B cell (primary cell): ENCODE results near the gene TUSC7. TPM values are rescaled to one million over a fixed set of nuclear protein-coding genes. Genes with fewer than 3 reads are reported as not detected.

Experiments used
- ATAC-seq: fragments of 200-7000 bp; cut with Tn5 transposase; one replicate; pipeline ENCODE4 v1.10.0; 2021; ENCODE audit warnings: low read depth, mild to moderate bottlenecking, moderate number of reproducible peaks, moderate library complexity
- CTCF ChIA-PET: fragments of 350-600 bp; sonication (Branson Sonifier 250); formaldehyde crosslinking; loops from one replicate; lab custom pipeline; 2021; ENCODE audit warnings: antibody characterized with exemption, inconsistent platforms; lab: Charles Lee
- POLR2A ChIA-PET: fragments of 350-600 bp; sonication (Branson Sonifier 250); formaldehyde crosslinking; loops from one replicate; lab custom pipeline; 2021; ENCODE audit warnings: antibody characterized with exemption; lab: Charles Lee
- DNase-seq: peaks from one replicate; pipeline ENCODE4 v3.0.0; 2013
- H2AFZ ChIP-seq: 2 replicates; pipeline ENCODE4 v1.6.1; 2012; ENCODE audit warnings: mild to moderate bottlenecking, low read depth, low read length; ENCODE audit not compliant: insufficient read depth, poor library complexity, severe bottlenecking
- H3K27ac ChIP-seq, 2 donors: 1 replicate in 1 of 2; 2 replicates in 1 of 2; pipeline ENCODE4 v1.5.1; 2012 to 2013; ENCODE audit warnings: low read length in 2 of 2, mild to moderate bottlenecking in 2 of 2, moderate library complexity in 1 of 2
- H3K27me3 ChIP-seq, 4 experiments: fragments of 200-600 bp in 1 of 4; sonication (generic) in 1 of 4; replicated peaks in 1 of 4; 1 replicate in 2 of 4; 2 replicates in 2 of 4; pipeline versions ENCODE4 v1.6.1 to v1.7.0; 2013 to 2016; ENCODE audit warnings: low read length in 3 of 4, mild to moderate bottlenecking in 2 of 4, mixed read lengths in 1 of 4, moderate library complexity in 1 of 4; ENCODE audit not compliant: insufficient read depth in 4 of 4, control insufficient read depth in 3 of 4; ENCODE audit errors: control extremely low read depth in 1 of 4
- H3K36me3 ChIP-seq, 2 experiments: replicated peaks in 1 of 2; 1 replicate in 1 of 2; 2 replicates in 1 of 2; pipeline versions ENCODE4 v1.6.1 to v1.7.1; 2013; ENCODE audit warnings: low read length in 1 of 2; ENCODE audit not compliant: insufficient read depth in 2 of 2, control insufficient read depth in 1 of 2; ENCODE audit errors: control extremely low read depth in 1 of 2, extremely low read depth in 1 of 2
- H3K4me1 ChIP-seq, 2 donors: fragments of 200-600 bp in 1 of 2; sonication (generic) in 1 of 2; 1 replicate in 1 of 2; 2 replicates in 1 of 2; pipeline versions ENCODE4 v1.5.1 to v1.6.1; 2013 to 2017; ENCODE audit warnings: low read length in 2 of 2; ENCODE audit not compliant: control insufficient read depth in 2 of 2, insufficient read depth in 2 of 2
- H3K4me2 ChIP-seq: replicated peaks from 2 replicates; pipeline ENCODE3; 2012; ENCODE audit warnings: mild to moderate bottlenecking, low read depth, low read length; ENCODE audit not compliant: poor library complexity, severe bottlenecking
- H3K4me3 ChIP-seq, 5 experiments: fragments of 200-600 bp in 1 of 5; sonication (generic) in 1 of 5; 1 replicate in 3 of 5; 2 replicates in 2 of 5; pipeline versions ENCODE4 v1.5.1 to v1.7.0; 2011 to 2016; ENCODE audit warnings: low read length in 4 of 5, mild to moderate bottlenecking in 4 of 5, low read depth in 2 of 5, control low read depth in 1 of 5, moderate library complexity in 1 of 5; ENCODE audit not compliant: insufficient read depth in 1 of 5; ENCODE audit errors: control extremely low read depth in 1 of 5, extremely low read depth in 1 of 5
- H3K79me2 ChIP-seq: fragments of 200-600 bp; sonication (generic); one replicate; pipeline ENCODE4 v1.6.0; 2016; ENCODE audit warnings: low read length; ENCODE audit not compliant: control insufficient read depth, insufficient read depth
- H3K9ac ChIP-seq: fragments of 200-600 bp; sonication (generic); 2 replicates; pipeline ENCODE4 v1.6.1; 2017; ENCODE audit warnings: mild to moderate bottlenecking, low read length, moderate library complexity
- H3K9me3 ChIP-seq, 3 donors: one replicate each; pipeline versions ENCODE4 v1.6.1 to v1.7.1; 2013; ENCODE audit warnings: low read length in 2 of 3; ENCODE audit not compliant: control insufficient read depth in 2 of 3, insufficient read depth in 1 of 3; ENCODE audit errors: control extremely low read depth in 1 of 3
- H4K20me1 ChIP-seq: 2 replicates; pipeline ENCODE4 v1.6.0; 2012; ENCODE audit warnings: mild to moderate bottlenecking, low read length; ENCODE audit not compliant: insufficient read depth, control insufficient read depth, poor library complexity, severe bottlenecking
- H3K27ac Mint-ChIP-seq: one replicate; pipeline ENCODE4 v1.8.0; 2021; ENCODE audit warnings: mixed read lengths
- H3K27me3 Mint-ChIP-seq: one replicate; pipeline ENCODE4 v1.8.0; 2021; ENCODE audit warnings: mixed read lengths
- H3K4me1 Mint-ChIP-seq: one replicate; pipeline ENCODE4 v1.8.0; 2021; ENCODE audit warnings: mixed read lengths
- H3K4me3 Mint-ChIP-seq: one replicate; pipeline ENCODE4 v1.8.0; 2021; ENCODE audit warnings: mixed read lengths
- H3K9me3 Mint-ChIP-seq: one replicate; pipeline ENCODE4 v1.8.0; 2022; ENCODE audit warnings: mixed read lengths; ENCODE audit not compliant: insufficient read depth
- EZH2 ChIP-seq: IDR thresholded peaks from 2 replicates; pipeline ENCODE4 v1.6.1; 2012; ENCODE audit warnings: borderline replicate concordance, low read depth, mild to moderate bottlenecking, moderate library complexity, low read length; ENCODE audit not compliant: insufficient read depth, poor library complexity, severe bottlenecking
- WGBS: methylation state at CpG from one replicate; pipeline ENCODE4 v1.1.5; 2013; ENCODE audit warnings: missing lambda C conversion rate; ENCODE audit not compliant: insufficient coverage; 5-methylcytosine and 5-hydroxymethylcytosine counted together
- intact Hi-C: fragments of 100-400 bp; cut with micrococcal nuclease; formaldehyde crosslinking; loops from one replicate; pipeline ENCODE4 v1.10.0; 2022
- polyA plus RNA-seq: library from polyadenylated mRNA; depleted of rRNA; stranded (reverse); fragments of >200 nt; gene quantifications from 2 replicates; pipeline ENCODE4 v1.2.3, GENCODE V29; 2012
- total RNA-seq, 2 donors: library from RNA; stranded (reverse); fragments of 120-200 nt in 1 of 2; gene quantifications; 1 replicate in 1 of 2; 2 replicates in 1 of 2; pipeline versions ENCODE4 v1.2.3 to v1.2.4, GENCODE V29; 2013 to 2022
- TF ChIP-seq, protein P1 (sequence below): fragments of 200-600 bp; IDR thresholded peaks from one replicate; pipeline ENCODE4 v1.8.0; 2022; ENCODE audit warnings: antibody characterized with exemption, mild to moderate bottlenecking

Gene TUSC7
- total and polyA plus RNA-seq, 2 donors (not counting 1 experiment from before 2014, with no cell fraction given): not detected

DNA sequence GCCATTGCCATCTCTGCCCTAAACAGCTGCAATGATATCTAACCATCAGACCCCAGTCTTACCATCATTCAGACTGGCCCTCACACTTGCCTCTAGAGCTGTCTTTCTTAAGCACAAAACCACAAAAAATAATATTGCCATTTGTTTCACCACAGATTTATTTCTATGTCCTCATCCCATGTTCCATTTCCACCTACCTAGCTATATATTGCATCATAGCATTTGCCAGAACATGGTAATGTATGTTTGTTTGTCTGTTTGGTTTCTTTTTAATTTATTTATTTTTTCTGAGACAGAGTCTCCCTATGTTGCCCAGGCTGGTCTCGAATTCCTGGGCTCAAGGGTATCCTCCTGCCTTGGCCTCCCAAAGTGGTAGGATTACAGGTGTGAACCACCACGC lies 18.5 kb upstream of the TUSC7 start:
- Histone ChIP-seq H3K27me3 (no peaks in the 10 kb centered on the region), H3K9ac (no peak overlapping the region), H3K36me3 (no peaks in the 10 kb centered on the region), H3K4me3 (no peak overlapping the region), H3K9me3 (no peaks in the 10 kb centered on the region), H3K4me2 (no peak overlapping the region), H3K4me1 (no peaks in the 10 kb centered on the region), H3K27ac (no peak overlapping the region), H4K20me1 (no peaks in the 10 kb centered on the region), H2AFZ (no peak overlapping the region), H3K79me2 (no peaks in the 10 kb centered on the region)
- DNase-seq: no peak
- WGBS: no CpG with 5 or more reads among the region's 2 CpGs
- no peak for TF ChIP-seq EZH2
- TF ChIP-seq, protein P1, sequence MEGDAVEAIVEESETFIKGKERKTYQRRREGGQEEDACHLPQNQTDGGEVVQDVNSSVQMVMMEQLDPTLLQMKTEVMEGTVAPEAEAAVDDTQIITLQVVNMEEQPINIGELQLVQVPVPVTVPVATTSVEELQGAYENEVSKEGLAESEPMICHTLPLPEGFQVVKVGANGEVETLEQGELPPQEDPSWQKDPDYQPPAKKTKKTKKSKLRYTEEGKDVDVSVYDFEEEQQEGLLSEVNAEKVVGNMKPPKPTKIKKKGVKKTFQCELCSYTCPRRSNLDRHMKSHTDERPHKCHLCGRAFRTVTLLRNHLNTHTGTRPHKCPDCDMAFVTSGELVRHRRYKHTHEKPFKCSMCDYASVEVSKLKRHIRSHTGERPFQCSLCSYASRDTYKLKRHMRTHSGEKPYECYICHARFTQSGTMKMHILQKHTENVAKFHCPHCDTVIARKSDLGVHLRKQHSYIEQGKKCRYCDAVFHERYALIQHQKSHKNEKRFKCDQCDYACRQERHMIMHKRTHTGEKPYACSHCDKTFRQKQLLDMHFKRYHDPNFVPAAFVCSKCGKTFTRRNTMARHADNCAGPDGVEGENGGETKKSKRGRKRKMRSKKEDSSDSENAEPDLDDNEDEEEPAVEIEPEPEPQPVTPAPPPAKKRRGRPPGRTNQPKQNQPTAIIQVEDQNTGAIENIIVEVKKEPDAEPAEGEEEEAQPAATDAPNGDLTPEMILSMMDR: no peak
- Mint-ChIP-seq H3K4me3 (no peak overlapping the region), H3K9me3 (no peaks in the 10 kb centered on the region), H3K27me3 (no peaks in the 10 kb centered on the region), H3K4me1 (no peaks in the 10 kb centered on the region), H3K27ac (no peak overlapping the region)
- intact Hi-C loops: no loop called here
- CTCF ChIA-PET: no interaction called here
- POLR2A ChIA-PET: no interaction called here
- no peak for ATAC-seq

DNA sequence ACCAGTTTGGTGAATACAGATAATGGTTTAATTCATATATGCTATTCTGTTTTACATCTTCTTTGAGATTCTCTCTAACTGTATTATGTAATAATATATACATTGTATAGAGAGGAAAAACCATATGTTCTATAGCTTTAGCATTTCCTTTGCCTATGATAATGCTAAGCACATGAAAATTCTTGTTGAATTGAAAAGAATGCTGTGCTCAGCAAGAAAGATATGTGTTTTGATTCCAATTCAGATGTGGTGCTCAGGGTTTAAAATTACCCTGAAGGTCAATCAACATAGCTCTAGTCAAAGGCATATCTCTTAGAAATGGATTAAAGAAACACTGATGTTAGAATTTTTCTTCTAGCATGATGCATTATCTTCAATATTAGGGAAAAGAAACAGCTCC lies 8.5 kb upstream of the TUSC7 start:
- Histone ChIP-seq H3K9ac (no peak overlapping the region), H3K79me2 (no peaks in the 10 kb centered on the region), H4K20me1 (no peaks in the 10 kb centered on the region), H3K4me3 (no peak overlapping the region), H3K27me3 (no peaks in the 10 kb centered on the region), H2AFZ (no peak overlapping the region), H3K4me2 (no peak overlapping the region), H3K4me1 (no peaks in the 10 kb centered on the region), H3K36me3 (no peaks in the 10 kb centered on the region), H3K27ac (no peak overlapping the region), H3K9me3 (peaks cover 0 to 6% (median 0%) of the 10 kb centered on the region in 3 donors)
- no peak overlapping the region for H3K4me3 Mint-ChIP-seq
- intact Hi-C loops: no loop called here
- no peaks in the 10 kb centered on the region for H3K27me3 Mint-ChIP-seq
- POLR2A ChIA-PET: no interaction called here
- CTCF ChIA-PET: no interaction called here
- ATAC-seq: no peak
- TF ChIP-seq, protein P1: no peak
- no peak for TF ChIP-seq EZH2
- DNase-seq: no peak
- no peak overlapping the region for H3K27ac Mint-ChIP-seq
- H3K4me1 Mint-ChIP-seq: no peaks in the 10 kb centered on the region
- no peaks in the 10 kb centered on the region for H3K9me3 Mint-ChIP-seq
